ENCODE results near the gene COL4A2.

Gene COL4A2

DNA sequence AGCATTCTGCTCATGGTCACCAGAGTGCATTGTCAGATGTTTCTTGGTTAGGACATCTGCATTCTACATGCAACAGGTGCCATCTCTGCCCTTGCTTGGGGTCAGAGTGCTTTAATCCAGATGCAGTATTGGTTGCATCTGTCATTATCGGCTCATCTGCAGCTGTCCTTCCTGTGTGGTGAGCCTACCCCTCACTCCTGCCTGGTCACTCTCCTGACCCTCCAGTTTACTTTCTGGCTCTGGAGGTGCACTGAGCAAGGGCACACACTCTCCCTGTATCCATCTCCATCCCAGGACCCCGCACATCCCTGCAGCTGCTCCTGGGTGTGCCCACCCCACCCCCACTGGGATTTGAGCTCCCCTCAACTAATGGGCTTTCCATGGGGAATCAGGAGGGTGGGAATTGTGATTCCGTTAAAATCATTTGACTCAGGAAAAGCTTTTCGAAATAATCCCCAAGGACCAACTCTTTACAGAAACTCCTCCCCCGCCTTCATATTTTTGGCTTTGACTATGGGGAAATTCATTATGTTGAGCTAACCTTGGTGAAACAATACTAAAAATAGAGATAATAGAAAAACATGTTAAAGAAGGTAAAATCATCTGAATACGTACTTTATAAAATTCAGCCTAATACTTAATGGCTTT, 70.2 kb downstream of the COL4A2 start:
- DNase-seq (ENCODE audit: low read depth) = no peak
- TF ChIP-seq, protein P1, sequence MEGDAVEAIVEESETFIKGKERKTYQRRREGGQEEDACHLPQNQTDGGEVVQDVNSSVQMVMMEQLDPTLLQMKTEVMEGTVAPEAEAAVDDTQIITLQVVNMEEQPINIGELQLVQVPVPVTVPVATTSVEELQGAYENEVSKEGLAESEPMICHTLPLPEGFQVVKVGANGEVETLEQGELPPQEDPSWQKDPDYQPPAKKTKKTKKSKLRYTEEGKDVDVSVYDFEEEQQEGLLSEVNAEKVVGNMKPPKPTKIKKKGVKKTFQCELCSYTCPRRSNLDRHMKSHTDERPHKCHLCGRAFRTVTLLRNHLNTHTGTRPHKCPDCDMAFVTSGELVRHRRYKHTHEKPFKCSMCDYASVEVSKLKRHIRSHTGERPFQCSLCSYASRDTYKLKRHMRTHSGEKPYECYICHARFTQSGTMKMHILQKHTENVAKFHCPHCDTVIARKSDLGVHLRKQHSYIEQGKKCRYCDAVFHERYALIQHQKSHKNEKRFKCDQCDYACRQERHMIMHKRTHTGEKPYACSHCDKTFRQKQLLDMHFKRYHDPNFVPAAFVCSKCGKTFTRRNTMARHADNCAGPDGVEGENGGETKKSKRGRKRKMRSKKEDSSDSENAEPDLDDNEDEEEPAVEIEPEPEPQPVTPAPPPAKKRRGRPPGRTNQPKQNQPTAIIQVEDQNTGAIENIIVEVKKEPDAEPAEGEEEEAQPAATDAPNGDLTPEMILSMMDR (IDR thresholded peaks at IDR 0.05; ENCODE audit: low read depth, low read length, missing control alignments) = no peak
- no peak overlapping the region for H3K4me3 ChIP-seq (ENCODE audit: low read depth, low read length)

DNA sequence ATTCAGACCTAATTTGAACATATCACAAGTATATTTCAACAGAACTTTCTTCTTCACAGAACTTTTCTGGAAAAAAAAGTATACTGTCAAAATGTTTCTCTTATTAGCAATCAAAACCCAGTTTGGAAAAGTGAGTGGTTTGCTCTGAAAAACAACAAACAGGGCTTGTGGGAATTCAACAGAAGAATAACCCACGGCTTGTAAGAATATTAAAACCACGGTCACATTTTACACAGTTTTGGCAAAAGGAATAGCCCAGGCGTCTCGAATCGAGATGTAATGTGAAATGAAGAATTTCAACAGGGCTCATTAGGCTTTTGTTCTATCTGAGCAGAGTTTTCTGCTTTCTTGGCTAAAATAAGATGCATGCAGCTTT, 70.7 kb downstream of the COL4A2 start:
- DNase-seq (ENCODE audit: low read depth) = no peak
- H3K4me3 ChIP-seq (ENCODE audit: low read depth, low read length) = no peak overlapping the region
- TF ChIP-seq, protein P1 (IDR thresholded peaks at IDR 0.05; ENCODE audit: low read depth, low read length, missing control alignments) = no peak

GRCh38 chr13:110379358-110379757, 72.3 kb downstream of the COL4A2 start:
- no peak overlapping the region for H3K4me3 ChIP-seq (ENCODE audit: low read depth, low read length)
- no peak for DNase-seq (ENCODE audit: low read depth)
- TF ChIP-seq, protein P1 (IDR thresholded peaks at IDR 0.05; ENCODE audit: low read depth, low read length, missing control alignments) = no peak

DNA sequence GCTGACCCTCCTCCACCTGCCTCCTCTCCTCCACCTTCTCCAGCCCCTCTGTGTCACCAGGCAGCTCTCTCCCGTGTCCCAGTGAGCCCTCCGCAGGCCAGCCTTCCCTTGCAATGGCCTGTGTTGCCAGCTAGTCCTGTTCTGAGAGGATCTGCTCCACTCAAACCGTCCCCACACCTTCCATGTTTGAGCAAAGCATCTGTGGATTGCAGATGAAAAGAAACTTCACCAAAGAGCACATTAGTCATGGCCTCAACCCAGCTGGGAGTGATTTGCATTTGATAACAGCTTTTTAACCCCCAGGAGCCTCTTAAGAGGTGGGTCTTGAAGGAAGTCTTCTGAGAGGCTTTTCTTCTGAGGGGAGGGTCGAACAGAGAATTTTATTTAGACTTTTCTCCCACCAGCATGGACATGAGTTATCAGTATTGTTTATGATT, 72.8 kb downstream of the COL4A2 start:
- TF ChIP-seq, protein P1 (IDR thresholded peaks at IDR 0.05; ENCODE audit: low read depth, low read length, missing control alignments) = no peak
- no peak for DNase-seq (ENCODE audit: low read depth)
- H3K4me3 ChIP-seq (ENCODE audit: low read depth, low read length) = no peak overlapping the region

- DNase-seq (ENCODE audit: low read depth) = no peak
- TF ChIP-seq, protein P1 (IDR thresholded peaks at IDR 0.05; ENCODE audit: low read depth, low read length, missing control alignments) = no peak
Observed at GRCh38 chr13:110380359-110381028, 73.4 kb downstream of the COL4A2 start.

DNA sequence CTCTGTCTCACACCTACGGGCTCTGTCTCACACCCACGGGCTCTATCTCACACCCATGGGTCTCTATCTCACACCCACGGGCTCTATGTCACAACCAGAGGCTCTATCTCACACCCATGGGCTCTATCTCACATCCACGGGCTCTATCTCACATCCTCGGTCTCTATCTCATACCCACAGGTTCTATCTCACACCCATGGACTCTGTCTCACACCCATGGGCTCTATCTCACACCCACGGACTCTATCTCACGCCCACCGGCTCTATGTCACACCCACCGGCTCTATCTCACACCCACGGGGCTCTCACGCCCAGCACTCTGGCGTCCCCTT, 73.9 kb downstream of the COL4A2 start:
- TF ChIP-seq, protein P1 (IDR thresholded peaks at IDR 0.05; ENCODE audit: low read depth, low read length, missing control alignments) = no peak
- DNase-seq (ENCODE audit: low read depth) = no peak
- no peak overlapping the region for H3K4me3 ChIP-seq (ENCODE audit: low read depth, low read length)

More at GRCh38 chr13:110380359-110381028, 73.4 kb downstream of the COL4A2 start:
- no peak overlapping the region for H3K4me3 ChIP-seq (ENCODE audit: low read depth, low read length)

- TF ChIP-seq, protein P1 (IDR thresholded peaks at IDR 0.05; ENCODE audit: low read depth, low read length, missing control alignments) = no peak
- no peak for DNase-seq (ENCODE audit: low read depth)
- H3K4me3 ChIP-seq (ENCODE audit: low read depth, low read length) = no peak overlapping the region
Observed at GRCh38 chr13:110382229-110382628, 75.1 kb downstream of the COL4A2 start.
